BJ (cell line): Measurements from ENCODE around the gene NMT1. TPM values are rescaled to one million over a fixed set of nuclear protein-coding genes. Genes with fewer than 3 reads are reported as not detected.

Experiments
- CTCF ChIA-PET: fragments of 350-600 bp; formaldehyde crosslinking; extraction: SDS; loops from one replicate; lab custom pipeline; 2021; ENCODE audit warnings: antibody characterized with exemption, inconsistent platforms; lab: Yijun Ruan, JAX
- POLR2A ChIA-PET: fragments of 300-600 bp; sonication (Branson Sonifier 250); formaldehyde crosslinking; extraction: SDS; loops from one replicate; lab custom pipeline; 2021; ENCODE audit warnings: antibody characterized with exemption; lab: Charles Lee
- DNase-seq: peaks from one replicate; pipeline ENCODE4 v3.0.0-alpha.2; 2011; ENCODE audit warnings: low read depth
- H3K27me3 ChIP-seq: 2 replicates; pipeline ENCODE4 v1.6.0; 2011; ENCODE audit warnings: low read length; ENCODE audit not compliant: control insufficient read depth, insufficient read depth
- H3K36me3 ChIP-seq: 2 replicates; pipeline ENCODE4 v1.5.1; 2011; ENCODE audit warnings: low read length; ENCODE audit not compliant: control insufficient read depth, insufficient read depth
- H3K4me3 ChIP-seq: 2 replicates; pipeline ENCODE4 v1.5.1; 2011; ENCODE audit warnings: low read depth, mild to moderate bottlenecking, control low read depth, low read length
- CTCF ChIP-seq: IDR thresholded peaks from 2 replicates; pipeline ENCODE4 v1.5.1; 2011; ENCODE audit warnings: low read depth, mild to moderate bottlenecking, control low read depth, inconsistent platforms, low read length, moderate library complexity; ENCODE audit not compliant: insufficient read depth
- polyA plus RNA-seq: library from polyadenylated mRNA; depleted of rRNA; stranded (reverse); fragments of >200 nt; gene quantifications from 2 replicates; pipeline ENCODE4 v1.2.3, GENCODE V29; 2011

Gene NMT1
- polyA plus RNA-seq, 1 experiment, result 62.5 TPM

GRCh38 chr17:45103269-45103795, 42.2 kb downstream of the NMT1 start:
- Histone ChIP-seq H3K27me3 (no peaks in the 10 kb centered on the region), H3K36me3 (peaks cover 50% of the 10 kb centered on the region), H3K4me3 (no peak overlapping the region)
- ChIA-PET POLR2A (interaction anchor here (0.6 kb wide), 1 partner anchor 45 kb away, joined by 3 read pairs; the partner anchor contains the start of gene HEXIM1), CTCF (interaction anchor here (1.4 to 3.2 kb wide), 3 partner anchors 26 to 183 kb away, joined by 4 to 9 read pairs (median 9); partner anchors contain the start of gene ACBD4)
- TF ChIP-seq CTCF, result no peak
- no peak for DNase-seq

GRCh38 chr17:45104029-45104428, 42.9 kb downstream of the NMT1 start:
- Histone ChIP-seq H3K36me3 (peaks cover 49% of the 10 kb centered on the region), H3K4me3 (no peak overlapping the region), H3K27me3 (no peaks in the 10 kb centered on the region)
- DNase-seq, result no peak
- TF ChIP-seq CTCF, result no peak
- POLR2A ChIA-PET, result no interaction called here
- CTCF ChIA-PET, result interaction anchor here (0.5 to 3.2 kb wide), 9 partner anchors 7 to 184 kb away, joined by 3 to 9 read pairs (median 4); partner anchors contain the start of gene ACBD4

GRCh38 chr17:45104497-45104896, 43.4 kb downstream of the NMT1 start:
- no peaks in the 10 kb centered on the region for H3K27me3 ChIP-seq
- no peak for DNase-seq
- no peak overlapping the region for H3K4me3 ChIP-seq
- CTCF ChIA-PET, result interaction anchor here (0.5 to 3.2 kb wide), 11 partner anchors 8 to 184 kb away, joined by 3 to 14 read pairs (median 4); partner anchors contain the start of genes ACBD4 and PLCD3
- H3K36me3 ChIP-seq, result peaks cover 47% of the 10 kb centered on the region
- POLR2A ChIA-PET, result no interaction called here
- no peak for TF ChIP-seq CTCF

GRCh38 chr17:45104907-45105624, 43.9 kb downstream of the NMT1 start:
- Histone ChIP-seq H3K4me3 (no peak overlapping the region), H3K36me3 (peaks cover 45% of the 10 kb centered on the region), H3K27me3 (no peaks in the 10 kb centered on the region)
- peak; percentile 14; the same call in 1 of the 2 replicates for TF ChIP-seq CTCF
- DNase-seq, result no peak
- CTCF ChIA-PET, result interaction anchor here (1.0 to 2.3 kb wide), 10 partner anchors 8 to 93 kb away, joined by 3 to 14 read pairs (median 4); partner anchors contain the start of genes ACBD4 and PLCD3
- POLR2A ChIA-PET, result interaction anchor here (0.6 kb wide), 1 partner anchor 23 kb away, joined by 3 read pairs; no protein-coding TSS in a partner anchor

GRCh38 chr17:45106096-45106495, 45.0 kb downstream of the NMT1 start:
- Histone ChIP-seq H3K27me3 (no peaks in the 10 kb centered on the region), H3K4me3 (no peak overlapping the region), H3K36me3 (peaks cover 48% of the 10 kb centered on the region)
- no peak for DNase-seq
- POLR2A ChIA-PET, result no interaction called here
- CTCF ChIA-PET, result interaction anchor here (1.3 to 2.3 kb wide), 5 partner anchors 9 to 29 kb away, joined by 3 to 14 read pairs (median 6); partner anchors contain the start of genes ACBD4 and PLCD3
- TF ChIP-seq CTCF, result no peak
